GM12878 (cell line): Measurements from ENCODE around the gene ITGA2. TPM values are rescaled to one million over a fixed set of nuclear protein-coding genes. Genes with fewer than 3 reads are reported as not detected.

Source experiments
- ATAC-seq: fragments of 200-7000 bp; cut with Tn5 transposase; 3 replicates; pipeline ENCODE4 v1.9.1; 2020; ENCODE audit warnings: mild to moderate bottlenecking, moderate library complexity
- BruUV-seq: library from RNA; stranded (reverse); fragments of 400-500 nt; replicated peaks from 2 replicates; lab custom pipeline; 2021; lab: Mats Ljungman, UMichigan
- CTCF ChIA-PET: fragments of 300-600 bp; sonication (Branson Sonifier 250); formaldehyde crosslinking; extraction: SDS; loops from one replicate; lab custom pipeline; 2021; ENCODE audit warnings: inconsistent platforms; lab: Yijun Ruan, JAX
- POLR2A ChIA-PET: fragments of 350-600 bp; formaldehyde crosslinking; extraction: SDS; loops from one replicate; lab custom pipeline; 2021; ENCODE audit warnings: inconsistent platforms; lab: Charles Lee
- RAD21 ChIA-PET: fragments of 300-600 bp; sonication (Branson Sonifier 250); formaldehyde crosslinking; loops from one replicate; lab custom pipeline; 2023; ENCODE audit warnings: antibody characterized with exemption; ENCODE audit not compliant: unreplicated experiment; lab: Charles Lee
- SMC1A ChIA-PET: fragments of 300-600 bp; sonication (Branson Sonifier 250); formaldehyde crosslinking; loops from one replicate; lab custom pipeline; 2023; ENCODE audit not compliant: unreplicated experiment, uncharacterized antibody; lab: Charles Lee
- DNase-seq: peaks from one replicate; pipeline ENCODE4 v3.0.0-alpha.2; 2011; ENCODE audit warnings: low read depth, low spot score
- FAIRE-seq: peaks from 3 replicates; lab custom pipeline; 2011; peaks lifted over from hg19 to GRCh38; lab: Jason Lieb, UNC
- H2AFZ ChIP-seq: 2 replicates; pipeline ENCODE4 v1.6.0; 2011; ENCODE audit warnings: low read depth, low read length, control low read depth; ENCODE audit not compliant: control insufficient read depth
- H3K27ac ChIP-seq: 2 replicates; pipeline ENCODE4 v1.5.1; 2011; ENCODE audit warnings: control low read depth; ENCODE audit not compliant: control insufficient read depth, insufficient read depth
- H3K27me3 ChIP-seq, 2 experiments: replicated peaks in 1 of 2; 2 replicates each; pipeline versions ENCODE4 v1.6.0 to v1.6.1; 2011; ENCODE audit warnings: low read length in 1 of 2; ENCODE audit not compliant: control insufficient read depth in 2 of 2, insufficient read depth in 2 of 2
- H3K36me3 ChIP-seq, 2 experiments: 2 replicates each; pipeline ENCODE4 v1.5.1; 2011; ENCODE audit warnings: low read length in 1 of 2; ENCODE audit not compliant: control insufficient read depth in 2 of 2, insufficient read depth in 2 of 2
- H3K4me1 ChIP-seq: 2 replicates; pipeline ENCODE4 v1.6.1; 2011; ENCODE audit warnings: mild to moderate bottlenecking, low read length, moderate library complexity, mixed read lengths; ENCODE audit not compliant: control insufficient read depth, insufficient read depth
- H3K4me2 ChIP-seq: 2 replicates; pipeline ENCODE4 v1.6.0; 2011; ENCODE audit warnings: control low read depth; ENCODE audit not compliant: control insufficient read depth, insufficient read depth
- H3K4me3 ChIP-seq: fragments of 200-600 bp; sonication (generic); 2 replicates; pipeline ENCODE4 v1.5.1; 2016
- H3K79me2 ChIP-seq: 2 replicates; pipeline ENCODE4 v1.6.0; 2011; ENCODE audit warnings: low read length; ENCODE audit not compliant: control insufficient read depth, insufficient read depth
- H3K9ac ChIP-seq: 2 replicates; pipeline ENCODE4 v1.8.0; 2011; ENCODE audit warnings: low read length, control low read depth, mixed read lengths; ENCODE audit not compliant: control insufficient read depth, insufficient read depth
- H3K9me3 ChIP-seq: replicated peaks from 3 replicates; pipeline ENCODE4 v1.5.1; 2011; ENCODE audit warnings: mild to moderate bottlenecking, low read length; ENCODE audit not compliant: control insufficient read depth, insufficient read depth
- H4K20me1 ChIP-seq: 2 replicates; pipeline ENCODE4 v1.6.0; 2011; ENCODE audit not compliant: control insufficient read depth, insufficient read depth
- CTCF ChIP-seq, 3 experiments: IDR thresholded peaks in 2 of 3; conservative IDR thresholded peaks in 1 of 3; 2 replicates each; pipeline ENCODE4 v1.5.1; 2011; ENCODE audit warnings: low read depth in 3 of 3, low read length in 3 of 3, mild to moderate bottlenecking in 3 of 3, control low read depth in 2 of 3, moderate library complexity in 2 of 3, inconsistent platforms in 1 of 3, mixed read lengths in 1 of 3; ENCODE audit not compliant: control insufficient read depth in 2 of 3, insufficient read depth in 1 of 3; ENCODE audit errors: extremely low read depth in 1 of 3
- E2F8 ChIP-seq: fragments of 450-650 bp; IDR thresholded peaks from 2 replicates; pipeline ENCODE4 v1.6.1; 2018; ENCODE audit warnings: mild to moderate bottlenecking, low read depth, moderate library complexity; ENCODE audit not compliant: partially characterized antibody
- EGR1 ChIP-seq, 2 experiments: IDR thresholded peaks; 1 replicate in 1 of 2; 2 replicates in 1 of 2; pipeline ENCODE4 v1.6.1; 2011 to 2012; ENCODE audit warnings: low read depth in 2 of 2, low read length in 2 of 2, borderline replicate concordance in 1 of 2, mild to moderate bottlenecking in 1 of 2, moderate library complexity in 1 of 2
- HSF1 ChIP-seq: fragments of 150-350 bp; IDR thresholded peaks from 2 replicates; pipeline ENCODE4 v1.6.1; 2014; ENCODE audit warnings: mild to moderate bottlenecking, low read depth, low read length
- MEF2A ChIP-seq: IDR thresholded peaks from 2 replicates; pipeline ENCODE4 v1.6.1; 2011; ENCODE audit warnings: low read depth, mild to moderate bottlenecking, low read length, moderate library complexity; ENCODE audit not compliant: insufficient read depth
- NR2F1 ChIP-seq: fragments of 450-650 bp; conservative IDR thresholded peaks from 2 replicates; pipeline ENCODE4 v1.6.1; 2017; ENCODE audit warnings: mild to moderate bottlenecking
- PBX3 ChIP-seq: IDR thresholded peaks from 2 replicates; pipeline ENCODE4 v1.6.1; 2011; ENCODE audit warnings: mild to moderate bottlenecking, low read depth, low read length, moderate library complexity; ENCODE audit not compliant: insufficient replicate concordance
- RUNX3 ChIP-seq: IDR thresholded peaks from 2 replicates; pipeline ENCODE4 v1.6.1; 2012; ENCODE audit warnings: low read length, inconsistent platforms
- SREBF1 ChIP-seq: IDR thresholded peaks from 2 replicates; pipeline ENCODE4 v1.6.1; 2012; ENCODE audit warnings: mild to moderate bottlenecking, low read length
- YBX1 ChIP-seq: fragments of 450-650 bp; IDR thresholded peaks from 2 replicates; pipeline ENCODE4 v1.6.1; 2016; ENCODE audit warnings: antibody characterized with exemption
- ZNF24 ChIP-seq: fragments of 450-650 bp; IDR thresholded peaks from 2 replicates; pipeline ENCODE4 v1.6.1; 2017; ENCODE audit warnings: antibody characterized with exemption, mild to moderate bottlenecking
- WGBS: methylation state at CpG from one replicate; pipeline ENCODE4 v1.1.6; 2016; ENCODE audit warnings: low lambda C conversion rate; ENCODE audit not compliant: insufficient replicate concordance, insufficient coverage; ENCODE audit errors: missing lambda C conversion rate; 5-methylcytosine and 5-hydroxymethylcytosine counted together
- in situ Hi-C: fragments of 300-500 bp; cut with MboI; formaldehyde crosslinking; loops from 9 replicates; pipeline ENCODE4 v1.14.3; 2018; ENCODE audit warnings: mixed read lengths
- intact Hi-C: fragments of 100-400 bp; cut with micrococcal nuclease; formaldehyde crosslinking; loops from one replicate; pipeline ENCODE4 v1.14.2; 2022; ENCODE audit not compliant: unreplicated experiment
- polyA plus RNA-seq, 11 experiments: library from polyadenylated mRNA; depleted of rRNA in 4 of 11; unstranded in 6 of 11; stranded (reverse) in 5 of 11; fragments of >200 nt; fragmentation: Nextera tagmentation in 4 of 11; fragmentation: Illumina TruSeq in 1 of 11; extraction: Ambion mirVana in 4 of 11; extraction: Trizol in 1 of 11; gene quantifications; 1 replicate in 1 of 11; 2 replicates in 10 of 11; pipeline versions ENCODE4 v1.2.1 to v1.2.3, GENCODE V29; 2011 to 2016; ENCODE audit warnings: inconsistent platforms in 2 of 11, missing spikeins in 2 of 11, low read depth in 1 of 11
- total RNA-seq, 4 experiments: library from RNA; depleted of rRNA in 3 of 4; stranded (reverse); fragments of >200 nt in 3 of 4; fragmentation: Illumina TruSeq in 1 of 4; extraction: Trizol in 1 of 4; gene quantifications; 2 replicates each; pipeline versions ENCODE4 v1.2.1 to v1.2.3, GENCODE V29; 2013 to 2021

The ITGA2 gene
- total and polyA plus RNA-seq, 10 of the 15 experiments (the other 5 are each of a cell fraction or from before 2014, with no cell fraction given), result under 0.01 to 0.13 (median 0.03) TPM; not detected in 6

GRCh38 chr5:52948418-52949076, 40.6 kb upstream of the ITGA2 start (continued):
- peak; percentile 72 to 78 (median 76) for TF ChIP-seq CTCF (IDR thresholded peaks at IDR 0.05 in 2 of 3, conservative IDR thresholded peaks at IDR 0.05 in 1 of 3; ENCODE audit: control insufficient read depth in 2 of 3, extremely low read depth in 1 of 3, insufficient read depth in 1 of 3, low read depth in 3 of 3, low read length in 3 of 3)
- no peak for TF ChIP-seq EGR1 (IDR thresholded peaks at IDR 0.05; ENCODE audit: borderline replicate concordance in 1 of 2, low read depth in 2 of 2, low read length in 2 of 2)
- TF ChIP-seq E2F8, result no peak
- no peak for TF ChIP-seq YBX1
- no peak for TF ChIP-seq SREBF1

DNA sequence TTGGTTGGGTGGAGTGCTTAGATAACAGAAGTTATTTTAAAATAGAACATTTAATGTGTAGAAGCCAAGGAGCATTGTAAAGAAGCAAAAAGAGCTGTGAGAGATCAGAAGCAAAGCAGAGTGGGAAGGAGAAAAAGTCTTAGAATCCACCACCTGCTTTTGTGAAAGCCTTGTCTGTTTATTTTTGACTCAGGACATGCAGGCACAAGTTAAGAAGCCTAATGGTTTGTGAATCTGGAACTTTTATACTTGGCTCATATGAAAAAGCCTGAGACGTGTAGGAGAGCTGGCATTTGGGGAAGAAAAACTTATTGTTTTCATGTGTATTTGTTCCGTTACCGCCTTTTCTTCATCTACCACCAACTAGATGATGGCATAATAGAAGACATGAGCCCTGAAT, 38.5 kb upstream of the ITGA2 start:
- H4K20me1 ChIP-seq, result no peaks in the 10 kb centered on the region
- no peak overlapping the region for H2AFZ ChIP-seq
- no TSS peak for BruUV-seq
- no peaks in the 10 kb centered on the region for H3K4me1 ChIP-seq
- ATAC-seq, result no peak
- in situ Hi-C loops, result no loop called here
- H3K4me2 ChIP-seq, result no peak overlapping the region
- no peaks in the 10 kb centered on the region for H3K27me3 ChIP-seq
- FAIRE-seq, result no peak
- ChIA-PET SMC1A (interaction anchor here (1.0 to 1.6 kb wide), 2 partner anchors 13 to 149 kb away, joined by 4 to 6 read pairs; no protein-coding TSS in a partner anchor), RAD21 (interaction anchor here (2.6 to 4.0 kb wide), 2 partner anchors 85 to 146 kb away, joined by 14 to 49 read pairs; no protein-coding TSS in a partner anchor), POLR2A (no interaction called here), CTCF (interaction anchor here (0.6 to 6.1 kb wide), 6 partner anchors 84 to 1011 kb away, joined by 3 to 127 read pairs (median 22); partner anchors contain the start of gene MOCS2)
- no peak for DNase-seq
- no peak overlapping the region for H3K27ac ChIP-seq
- WGBS, result 73% methylated on average over 3 of the region's 3 CpGs
- H3K36me3 ChIP-seq, result no peaks in the 10 kb centered on the region
- intact Hi-C loops, result no loop called here
- no peak overlapping the region for H3K9ac ChIP-seq
- H3K9me3 ChIP-seq, result no peaks in the 10 kb centered on the region
- no peak overlapping the region for H3K4me3 ChIP-seq
- TF ChIP-seq PBX3, result no peak
- TF ChIP-seq MEF2A, result no peak
- TF ChIP-seq RUNX3, result no peak
- no peak for TF ChIP-seq ZNF24
- no peak for TF ChIP-seq HSF1
- no peak for TF ChIP-seq NR2F1
- no peaks in the 10 kb centered on the region for H3K79me2 ChIP-seq
